HepG2 (cell line): ENCODE data around the gene JMJD4. TPM values are rescaled to one million over a fixed set of nuclear protein-coding genes. Genes with fewer than 3 reads are reported as not detected.

Experiments
- ERF ChIP-seq: IDR thresholded peaks from 2 replicates; pipeline ENCODE4 v1.6.1; 2018; ENCODE audit warnings: missing biosample characterization, missing genetic modification reagents
- FOXA3 ChIP-seq: IDR thresholded peaks from 2 replicates; pipeline ENCODE4 v1.6.1; 2016; ENCODE audit warnings: missing genetic modification reagents, missing compliant biosample characterization
- HNF4A ChIP-seq: sonication (generic); formaldehyde crosslinking; IDR thresholded peaks from 2 replicates; pipeline ENCODE4 v1.4.0; 2020; ENCODE audit warnings: missing genetic modification reagents
- HNRNPH1 ChIP-seq: fragments of 200-400 bp; formaldehyde crosslinking; optimal IDR thresholded peaks from 2 replicates; pipeline ENCODE3; 2017; ENCODE audit warnings: mild to moderate bottlenecking, low read depth, low read length
- HNRNPK ChIP-seq: fragments of 200-400 bp; formaldehyde crosslinking; IDR thresholded peaks from 2 replicates; pipeline ENCODE4 v1.6.1; 2018; ENCODE audit warnings: low read length, low read depth, moderate library complexity, mild to moderate bottlenecking; ENCODE audit not compliant: poor library complexity, severe bottlenecking
- KDM4B ChIP-seq: sonication (generic); formaldehyde crosslinking; IDR thresholded peaks from 2 replicates; pipeline ENCODE4 v1.4.0; 2020; ENCODE audit warnings: missing genetic modification reagents
- MAFK ChIP-seq, 2 experiments: IDR thresholded peaks in 1 of 2; conservative IDR thresholded peaks in 1 of 2; 2 replicates each; pipeline ENCODE4 v1.6.1; 2011; ENCODE audit warnings: improper control_type of control experiment in 2 of 2, low read length in 2 of 2
- MEF2D ChIP-seq: sonication (generic); formaldehyde crosslinking; IDR thresholded peaks from 2 replicates; pipeline ENCODE4 v1.5.1; 2020; ENCODE audit warnings: mild to moderate bottlenecking, missing genetic modification reagents
- MLLT10 ChIP-seq: sonication (generic); formaldehyde crosslinking; IDR thresholded peaks from 2 replicates; pipeline ENCODE4 v1.4.0; 2020; ENCODE audit warnings: missing genetic modification reagents
- MTA1 ChIP-seq: sonication (generic); formaldehyde crosslinking; IDR thresholded peaks from 2 replicates; pipeline ENCODE4 v1.4.0; 2020; ENCODE audit warnings: missing genetic modification reagents, mild to moderate bottlenecking, borderline replicate concordance
- NCOA2 ChIP-seq: sonication (generic); formaldehyde crosslinking; IDR thresholded peaks from 2 replicates; pipeline ENCODE4 v1.8.0; 2022; ENCODE audit warnings: inconsistent platforms
- PAXIP1 ChIP-seq: sonication (generic); formaldehyde crosslinking; conservative IDR thresholded peaks from 2 replicates; pipeline ENCODE4 v1.4.0; 2020; ENCODE audit warnings: mild to moderate bottlenecking, missing genetic modification reagents, moderate library complexity
- PCBP2 ChIP-seq: fragments of 200-400 bp; formaldehyde crosslinking; optimal IDR thresholded peaks from 2 replicates; pipeline ENCODE3; 2018; ENCODE audit warnings: low read length, low read depth; ENCODE audit not compliant: poor library complexity, severe bottlenecking
- RAD21 ChIP-seq: fragments of 450-650 bp; formaldehyde crosslinking; IDR thresholded peaks from 2 replicates; pipeline ENCODE4 v1.5.0; 2020; ENCODE audit warnings: mild to moderate bottlenecking
- RFX3 ChIP-seq: IDR thresholded peaks from 2 replicates; pipeline ENCODE4 v1.6.1; 2016; ENCODE audit warnings: missing biosample characterization, missing genetic modification reagents
- SSRP1 ChIP-seq: IDR thresholded peaks from 2 replicates; pipeline ENCODE4 v1.6.1; 2016; ENCODE audit warnings: control low read depth
- ZNF44 ChIP-seq: sonication (generic); formaldehyde crosslinking; IDR thresholded peaks from 2 replicates; pipeline ENCODE4 v1.5.1; 2020; ENCODE audit warnings: mild to moderate bottlenecking, missing genetic modification reagents
- ZSCAN31 ChIP-seq: sonication (generic); formaldehyde crosslinking; IDR thresholded peaks from 2 replicates; pipeline ENCODE4 v1.5.0; 2020; ENCODE audit warnings: low read depth, mild to moderate bottlenecking, missing genetic modification reagents
- polyA plus RNA-seq, 8 experiments: library from polyadenylated mRNA; depleted of rRNA in 3 of 8; stranded (reverse) in 7 of 8; unstranded in 1 of 8; fragments of >200 nt; fragmentation: Illumina TruSeq in 4 of 8; extraction: Trizol in 4 of 8; gene quantifications; 2 replicates each; pipeline versions ENCODE4 v1.2.1 to v1.2.3, GENCODE V29; 2011 to 2016; ENCODE audit warnings: low read depth in 4 of 8, missing spikeins in 1 of 8, mixed read lengths in 1 of 8; ENCODE audit not compliant: insufficient read depth in 1 of 8
- total RNA-seq, 5 experiments: library from RNA; depleted of rRNA; stranded (reverse); fragments of >200 nt; fragmentation: Illumina TruSeq; extraction: Trizol; gene quantifications; 2 replicates each; pipeline ENCODE4 v1.2.3, GENCODE V29; 2016; ENCODE audit warnings: low read depth in 1 of 5

JMJD4 gene
- total and polyA plus RNA-seq, 2 of the 13 experiments (the other 11 are each of a cell fraction or from before 2014, with no cell fraction given) = 10.2 to 29.0 TPM

- TF ChIP-seq MAFK (conservative IDR thresholded peaks at IDR 0.05 in 1 of 2, IDR thresholded peaks at IDR 0.05 in 1 of 2; ENCODE audit: low read length in 2 of 2) (no peak), SSRP1 (peak; percentile 40; the same call in 1 of the 2 replicates), MTA1 (CRISPR knock-in tag) (0 out of 2 replicates have a peak, but pooled peaks have one; percentile 25), PCBP2 (no peak), HNRNPH1 (peak; percentile 36), HNRNPK (peak; percentile 28), RAD21 (CRISPR knock-in tag) (no peak), MLLT10 (no peak), PAXIP1 (CRISPR knock-in tag) (peak; percentile 20; the same call in 1 of the 2 replicates), ZSCAN31 (CRISPR knock-in tag) (peak; percentile 31; the same call in 1 of the 2 replicates), KDM4B (CRISPR knock-in tag) (0 out of 2 replicates have a peak, but pooled peaks have one; percentile 24), NCOA2 (0 out of 2 replicates have a peak, but pooled peaks have one; percentile 13), MEF2D (CRISPR knock-in tag) (peak; percentile 52; the same call in 1 of the 2 replicates), ERF (no peak), RFX3 (no peak), HNF4A (CRISPR knock-in tag) (0 out of 2 replicates have a peak, but pooled peaks have one; percentile 19), FOXA3 (0 out of 2 replicates have a peak, but pooled peaks have one; percentile 10), ZNF44 (CRISPR knock-in tag) (no peak)
These were observed 6.8 kb downstream of the JMJD4 start (continued) for GRCh38 chr1:227728059-227728891.
